Mesenchymal stem cell (in vitro differentiated cells and primary cell): ENCODE measurements around the gene ZNF385A.
"Not testable (repeated sequence)": the region's sequence is repeated elsewhere in the genome, so short reads cannot be mapped to it uniquely, and the experiment has no call there.

ENCODE experiments used
- DNase-seq: peaks from one replicate; pipeline ENCODE4 v3.0.0-alpha.2; 2013
- H2AFZ ChIP-seq: one replicate; pipeline ENCODE4 v1.6.1; 2013; ENCODE audit warnings: low read depth, mild to moderate bottlenecking, control low read depth, inconsistent platforms, low read length, moderate library complexity
- H2AK5ac ChIP-seq: 2 replicates; pipeline ENCODE4 v1.6.1; 2013; ENCODE audit warnings: low read length, moderate library complexity, mild to moderate bottlenecking, inconsistent platforms; ENCODE audit not compliant: severe bottlenecking
- H2BK120ac ChIP-seq: one replicate; pipeline ENCODE4 v1.6.1; 2013; ENCODE audit warnings: low read depth, mild to moderate bottlenecking, inconsistent platforms, low read length, moderate library complexity
- H2BK12ac ChIP-seq, 2 experiments: one replicate each; pipeline ENCODE4 v1.6.1; 2013; ENCODE audit warnings: inconsistent platforms in 2 of 2, low read length in 2 of 2, mild to moderate bottlenecking in 2 of 2, moderate library complexity in 2 of 2, control low read depth in 1 of 2
- H2BK15ac ChIP-seq: one replicate; pipeline ENCODE4 v1.6.1; 2013; ENCODE audit warnings: mild to moderate bottlenecking, low read depth, inconsistent platforms; ENCODE audit not compliant: poor library complexity, severe bottlenecking
- H2BK5ac ChIP-seq: 2 replicates; pipeline ENCODE4 v1.6.1; 2013; ENCODE audit warnings: low read depth, mild to moderate bottlenecking, low read length, control low read depth, inconsistent platforms; ENCODE audit not compliant: poor library complexity, severe bottlenecking
- H3K14ac ChIP-seq, 2 experiments: one replicate each; pipeline ENCODE4 v1.6.1; 2013; ENCODE audit warnings: inconsistent platforms in 2 of 2, low read length in 2 of 2, control low read depth in 1 of 2, mild to moderate bottlenecking in 1 of 2, moderate library complexity in 1 of 2
- H3K18ac ChIP-seq, 2 experiments: one replicate each; pipeline ENCODE4 v1.6.1; 2013; ENCODE audit warnings: inconsistent platforms in 2 of 2, low read length in 2 of 2, control low read depth in 1 of 2, low read depth in 1 of 2, mild to moderate bottlenecking in 1 of 2
- H3K23ac ChIP-seq, 2 experiments: one replicate each; pipeline ENCODE4 v1.6.1; 2013; ENCODE audit warnings: inconsistent platforms in 2 of 2, low read length in 2 of 2, mild to moderate bottlenecking in 2 of 2, moderate library complexity in 2 of 2, control low read depth in 1 of 2
- H3K27ac ChIP-seq: 2 replicates; pipeline ENCODE4 v1.5.1; 2013; ENCODE audit warnings: mild to moderate bottlenecking, moderate library complexity, low read length, control low read depth, inconsistent platforms; ENCODE audit not compliant: poor library complexity, severe bottlenecking
- H3K27me3 ChIP-seq, 2 experiments: 2 replicates each; pipeline versions ENCODE4 v1.6.1 to v1.7.0; 2013; ENCODE audit warnings: low read length in 2 of 2, mild to moderate bottlenecking in 2 of 2, moderate library complexity in 2 of 2, control low read depth in 1 of 2, inconsistent platforms in 1 of 2; ENCODE audit not compliant: control insufficient read depth in 1 of 2, insufficient read depth in 1 of 2
- H3K36me3 ChIP-seq, 2 experiments: 2 replicates each; pipeline versions ENCODE4 v1.6.1 to v1.7.0; 2013; ENCODE audit warnings: low read length in 2 of 2, control low read depth in 1 of 2, inconsistent platforms in 1 of 2, low read depth in 1 of 2, mild to moderate bottlenecking in 1 of 2; ENCODE audit not compliant: insufficient read depth in 2 of 2, control insufficient read depth in 1 of 2
- H3K4ac ChIP-seq, 2 experiments: one replicate each; pipeline ENCODE4 v1.6.1; 2013; ENCODE audit warnings: inconsistent platforms in 2 of 2, low read length in 2 of 2, mild to moderate bottlenecking in 2 of 2, moderate library complexity in 2 of 2, control low read depth in 1 of 2, low read depth in 1 of 2
- H3K4me1 ChIP-seq: 2 replicates; pipeline ENCODE4 v1.6.1; 2013; ENCODE audit warnings: low read depth, low read length, control low read depth; ENCODE audit not compliant: control insufficient read depth, insufficient read depth
- H3K4me2 ChIP-seq: 2 replicates; pipeline ENCODE4 v1.6.1; 2013; ENCODE audit warnings: low read length, mild to moderate bottlenecking, inconsistent platforms; ENCODE audit not compliant: poor library complexity, severe bottlenecking
- H3K4me3 ChIP-seq, 2 experiments: 2 replicates each; pipeline versions ENCODE4 v1.5.1 to v1.7.0; 2013; ENCODE audit warnings: low read length in 2 of 2, mild to moderate bottlenecking in 2 of 2, control low read depth in 1 of 2, low read depth in 1 of 2; ENCODE audit not compliant: insufficient read depth in 1 of 2
- H3K79me1 ChIP-seq: replicated peaks from 2 replicates; pipeline ENCODE4 v1.6.1; 2013; ENCODE audit warnings: mild to moderate bottlenecking, control low read depth, low read length, inconsistent platforms; ENCODE audit not compliant: poor library complexity, severe bottlenecking
- H3K9ac ChIP-seq: 2 replicates; pipeline ENCODE4 v1.7.0; 2013; ENCODE audit warnings: mild to moderate bottlenecking, low read length, moderate library complexity
- H3K9me3 ChIP-seq: 2 replicates; pipeline ENCODE4 v1.7.0; 2013; ENCODE audit warnings: mild to moderate bottlenecking, low read length; ENCODE audit not compliant: control insufficient read depth
- H4K8ac ChIP-seq: one replicate; pipeline ENCODE4 v1.6.1; 2013; ENCODE audit warnings: inconsistent platforms, mild to moderate bottlenecking, low read length, moderate library complexity
- H4K91ac ChIP-seq: one replicate; pipeline ENCODE4 v1.6.1; 2013; ENCODE audit warnings: mild to moderate bottlenecking, low read length, inconsistent platforms
- WGBS: methylation state at CpG from one replicate; pipeline ENCODE4 v1.1.7; 2013; ENCODE audit warnings: mixed read lengths; 5-methylcytosine and 5-hydroxymethylcytosine counted together

ZNF385A gene

DNA sequence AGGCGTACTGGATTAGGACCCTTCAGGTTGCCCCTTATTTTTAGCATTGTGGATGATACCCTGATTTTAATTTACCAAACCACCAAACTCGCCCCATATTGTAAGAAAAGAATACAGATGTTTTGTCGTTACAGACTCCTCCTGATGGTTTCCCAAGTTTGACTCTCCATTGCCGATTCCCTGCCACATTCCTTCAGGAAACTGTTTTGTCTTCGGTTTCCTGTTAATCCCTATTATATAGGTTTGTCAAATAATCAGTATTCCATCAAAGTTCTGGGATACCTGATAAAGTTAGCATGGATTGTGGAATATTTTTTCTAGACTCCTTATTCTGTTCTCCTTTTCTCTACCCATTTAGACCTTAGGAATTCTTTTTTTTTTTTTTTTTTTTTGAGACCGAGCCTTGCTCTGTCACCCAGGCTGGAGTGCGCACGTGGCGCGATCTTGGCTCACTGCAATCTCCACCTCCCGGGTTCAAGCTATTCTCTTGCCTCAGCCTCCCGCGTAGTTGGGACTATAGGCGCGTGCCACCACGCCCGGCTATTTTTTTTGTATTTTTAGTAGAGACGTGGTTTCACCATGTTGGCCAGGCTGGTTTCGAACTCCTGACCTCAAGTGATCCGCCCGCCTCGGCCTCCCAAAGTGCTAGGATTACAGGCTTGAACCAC lies 59.0 kb downstream of the ZNF385A start:
- not testable (repeated sequence) for H3K14ac ChIP-seq, H3K27me3 ChIP-seq, H3K79me1 ChIP-seq, H2BK15ac ChIP-seq, H2BK5ac ChIP-seq, DNase-seq, H3K36me3 ChIP-seq, H2BK12ac ChIP-seq, H3K9me3 ChIP-seq, H2AFZ ChIP-seq
- H3K4me3 ChIP-seq: peak overlapping the region; percentile 69 to 96
- peak overlapping the region; percentile 83 for H3K4me2 ChIP-seq
- peak overlapping the region; percentile 42 for H2BK120ac ChIP-seq
- peak overlapping the region; percentile 82 for H3K27ac ChIP-seq
- H3K4ac ChIP-seq: peak overlapping the region; percentile 72 to 89
- peaks cover 12% of the 10 kb centered on the region for H3K4me1 ChIP-seq
- H3K23ac ChIP-seq: peak overlapping the region in 1 of 2 experiments; percentile 64
- WGBS: 76% methylated on average over 15 of the region's 22 CpGs
- H3K9ac ChIP-seq: peak overlapping the region; percentile 100
- H4K91ac ChIP-seq: peak overlapping the region; percentile 84
- H4K8ac ChIP-seq: peak overlapping the region; percentile 81
- peak overlapping the region; percentile 93 to 96 for H3K18ac ChIP-seq
- H2AK5ac ChIP-seq: peak overlapping the region; percentile 40

DNA sequence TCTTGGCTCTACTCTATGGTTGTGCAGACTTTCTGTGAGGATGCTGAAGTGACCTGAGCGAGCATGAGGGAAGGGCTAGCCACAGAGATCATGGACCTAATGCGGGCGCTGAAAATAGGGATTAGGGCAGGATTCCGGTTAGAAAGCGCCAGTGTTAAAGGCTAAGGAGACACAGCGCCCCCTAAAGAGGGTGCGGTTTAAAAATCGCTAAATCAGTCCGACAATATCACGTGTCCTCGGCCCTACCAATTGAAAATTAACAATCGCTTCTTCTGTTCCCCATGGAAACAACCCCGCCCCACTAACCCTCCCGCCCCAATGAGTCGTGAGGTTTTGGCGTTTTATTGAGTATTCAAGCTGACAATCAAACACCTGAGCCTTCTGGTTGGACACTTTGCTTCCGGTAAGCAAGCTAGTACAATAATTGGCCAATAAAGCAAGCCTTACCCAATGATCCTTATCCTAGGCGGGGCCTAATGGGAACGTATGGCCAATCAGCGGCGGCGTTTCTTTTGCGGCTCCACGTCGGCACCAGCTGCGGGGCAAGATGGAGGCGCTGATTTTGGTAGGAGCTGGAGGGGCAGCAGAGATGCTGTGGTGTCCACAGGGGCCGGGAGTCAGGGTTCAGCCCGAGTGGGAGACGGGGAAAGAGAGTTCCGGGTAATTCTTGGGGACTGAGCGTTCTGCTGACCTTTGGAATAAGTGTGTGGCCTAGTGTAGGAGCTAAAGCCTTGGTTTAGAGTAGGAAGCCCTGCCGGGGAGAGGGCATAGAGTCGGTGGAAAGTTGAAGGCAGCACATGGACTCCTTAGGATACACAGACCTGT lies 59.7 kb downstream of the ZNF385A start, which contains the start of gene COPZ1:
Gene COPZ1 (plus strand): TSS at position 515 of the 825 bp plus-strand sequence. CDS start 33 bp downstream, at position 548.
- peak within 1 kb of the TSS in 1 of 2 experiments; percentile 64 for H3K23ac ChIP-seq
- peak; percentile 100 for DNase-seq
- H3K4me3 ChIP-seq: peak within 1 kb of the TSS; percentile 69 to 96
- H3K9ac ChIP-seq: peak within 1 kb of the TSS; percentile 100
- peak within 1 kb of the TSS; percentile 98 for H4K8ac ChIP-seq
- peak within 1 kb of the TSS; percentile 93 to 96 for H3K18ac ChIP-seq
- H2BK12ac ChIP-seq: no peak within 1 kb of the TSS
- WGBS: 1% methylated on average over 30 of the region's 34 CpGs
- H2BK5ac ChIP-seq: peak within 1 kb of the TSS; percentile 22
- H4K91ac ChIP-seq: peak within 1 kb of the TSS; percentile 90
- H3K27ac ChIP-seq: peak within 1 kb of the TSS; percentile 82
- H3K36me3 ChIP-seq: peaks cover 1 to 6% of the 10 kb centered on the region in 2 experiments
- no peak within 1 kb of the TSS for H2BK15ac ChIP-seq
- peak within 1 kb of the TSS; percentile 72 to 89 for H3K4ac ChIP-seq
- H2AFZ ChIP-seq: peak within 1 kb of the TSS; percentile 10
- H3K4me2 ChIP-seq: peak within 1 kb of the TSS; percentile 83
- peaks cover 10% of the 10 kb centered on the region for H3K4me1 ChIP-seq
- no peaks in the 10 kb centered on the region for H3K9me3 ChIP-seq
- H3K14ac ChIP-seq: peak within 1 kb of the TSS in 1 of 2 experiments; percentile 19
- peaks cover 3% of the 10 kb centered on the region for H3K79me1 ChIP-seq
- no peaks in the 10 kb centered on the region for H3K27me3 ChIP-seq
- H2AK5ac ChIP-seq: peak within 1 kb of the TSS; percentile 40
- H2BK120ac ChIP-seq: peak within 1 kb of the TSS; percentile 42

DNA sequence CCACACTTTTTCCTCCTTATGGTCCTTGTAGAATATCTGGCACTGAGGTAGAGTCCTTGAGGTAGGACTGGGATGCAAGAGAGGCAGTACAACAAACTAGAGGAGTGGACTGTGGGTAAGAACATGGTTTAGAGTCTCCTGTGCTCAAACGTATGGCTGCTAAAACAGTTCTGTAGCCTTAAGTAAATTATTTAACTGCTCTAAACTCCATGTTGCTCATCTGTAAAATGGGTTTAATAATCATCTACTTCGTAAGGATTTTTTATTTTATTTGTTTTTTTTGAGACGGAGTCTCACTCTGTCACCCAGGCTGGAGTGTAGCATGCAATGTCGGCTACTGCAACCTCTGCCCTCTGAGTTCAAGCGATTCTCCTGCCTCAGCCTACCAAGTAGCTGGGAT lies 63.2 kb downstream of the ZNF385A start:
- no peak overlapping the region for H2BK12ac ChIP-seq
- 97% methylated on average over 4 of the region's 5 CpGs for WGBS
- H3K4ac ChIP-seq: no peak overlapping the region

More for the DNA sequence above, 63.2 kb downstream of the ZNF385A start:
- Histone ChIP-seq H3K36me3 (no peaks in the 10 kb centered on the region), H3K4me1 (peaks cover 4% of the 10 kb centered on the region), H3K79me1 (peaks cover 1% of the 10 kb centered on the region), H3K23ac (no peak overlapping the region), H3K9ac (no peak overlapping the region), H2BK5ac (no peak overlapping the region), H2AK5ac (no peak overlapping the region), H4K91ac (no peak overlapping the region), H3K18ac (no peak overlapping the region), H3K14ac (no peak overlapping the region), H3K27me3 (no peaks in the 10 kb centered on the region), H3K4me2 (no peak overlapping the region), H3K4me3 (no peak overlapping the region), H2AFZ (no peak overlapping the region), H3K27ac (no peak overlapping the region), H2BK15ac (no peak overlapping the region), H4K8ac (no peak overlapping the region), H2BK120ac (no peak overlapping the region), H3K9me3 (no peaks in the 10 kb centered on the region)
- DNase-seq: no peak
